Iris pigment epithelial cell (primary cell): ENCODE data around the gene RIPK1.
A peak's percentile ranks its signal among the peaks of the same experiment; 100 is the strongest.
"Not testable (repeated sequence)": the region's sequence is repeated elsewhere in the genome, so short reads cannot be mapped to it uniquely, and the experiment has no call there.

ENCODE experiments used
- DNase-seq: peaks from one replicate; pipeline ENCODE4 v3.0.0-alpha.2; 2011; ENCODE audit warnings: low read depth

The RIPK1 gene

GRCh38 chr6:3136292-3137011, 68.2 kb downstream of the RIPK1 start:
- DNase-seq = no peak

GRCh38 chr6:3137057-3137777, 68.9 kb downstream of the RIPK1 start:
- peak; percentile 39 for DNase-seq

- not testable (repeated sequence) for DNase-seq
Observed at GRCh38 chr6:3137873-3138272, 69.6 kb downstream of the RIPK1 start.

- peak; percentile 75 for DNase-seq
Observed at GRCh38 chr6:3138341-3138740, 70.0 kb downstream of the RIPK1 start.

GRCh38 chr6:3139090-3139903, 71.0 kb downstream of the RIPK1 start:
- DNase-seq = peak; percentile 87

GRCh38 chr6:3140201-3140600, 71.9 kb downstream of the RIPK1 start:
- no peak for DNase-seq

GRCh38 chr6:3142536-3142935, 74.2 kb downstream of the RIPK1 start:
- no peak for DNase-seq

- DNase-seq = no peak
Observed at GRCh38 chr6:3143158-3143557, 74.9 kb downstream of the RIPK1 start.

GRCh38 chr6:3144571-3144970, 76.3 kb downstream of the RIPK1 start:
- DNase-seq = no peak

GRCh38 chr6:3147914-3148757, 79.8 kb downstream of the RIPK1 start:
- no peak for DNase-seq

GRCh38 chr6:3151691-3152090, 83.4 kb downstream of the RIPK1 start:
- DNase-seq = no peak

- no peak for DNase-seq
Observed at GRCh38 chr6:3152689-3153088, 84.4 kb downstream of the RIPK1 start.

- not testable (repeated sequence) for DNase-seq
Observed at GRCh38 chr6:3155416-3155815, 87.1 kb downstream of the RIPK1 start.

- DNase-seq = peak; percentile 33
Observed at GRCh38 chr6:3156184-3157130, 88.2 kb downstream of the RIPK1 start.

- peak; percentile 77 for DNase-seq
Observed at GRCh38 chr6:3157131-3157933, 89.0 kb downstream of the RIPK1 start, which contains the start of gene TUBB2A. Gene TUBB2A, minus strand, starts transcription at chr6:3157544. Its CDS starts 81 bp downstream, at chr6:3157463.

GRCh38 chr6:3159805-3160781, 91.8 kb downstream of the RIPK1 start:
- no peak for DNase-seq

GRCh38 chr6:3162067-3162497, 93.8 kb downstream of the RIPK1 start:
- DNase-seq = peak; percentile 28

- peak; percentile 83 for DNase-seq
Observed at GRCh38 chr6:3162565-3163247, 94.4 kb downstream of the RIPK1 start.
